Caki2 (cell line): Measurements from ENCODE around the gene MANBA. TPM values are rescaled to one million over a fixed set of nuclear protein-coding genes. Genes with fewer than 3 reads are reported as not detected.
"Not testable (repeated sequence)": the region's sequence is repeated elsewhere in the genome, so short reads cannot be mapped to it uniquely, and the experiment has no call there.

Source experiments
- DNase-seq: peaks from one replicate; pipeline ENCODE4 v3.0.0-alpha.2; 2015; ENCODE audit warnings: low read depth
- in situ Hi-C: cut with HindIII; loops from 2 replicates; pipeline ENCODE4 v1.10.0; 2016; ENCODE audit warnings: low sequenced_read_pairs, low pct_unique_long_range_greater_than_20kb, mixed read lengths
- total RNA-seq: library from RNA; depleted of rRNA; stranded (reverse); fragments of >200 nt; shearing (Covaris generic); gene quantifications from 2 replicates; pipeline ENCODE4 v1.2.3, GENCODE V29; 2014; ENCODE audit warnings: low replicate concordance

MANBA gene
- total RNA-seq, 1 experiment from 2014 or later, result 17.8 TPM

GRCh38 chr4:102733084-102733483, 27.7 kb downstream of the MANBA start:
- DNase-seq, result no peak
- in situ Hi-C loops, result no loop called here

GRCh38 chr4:102732678-102733077, 28.1 kb downstream of the MANBA start:
- in situ Hi-C loops, result no loop called here
- DNase-seq, result no peak

GRCh38 chr4:102730968-102731533, 29.7 kb downstream of the MANBA start:
- in situ Hi-C loops, result no loop called here
- DNase-seq, result no peak

GRCh38 chr4:102729486-102729885, 31.3 kb downstream of the MANBA start:
- DNase-seq, in situ Hi-C loops: not testable (repeated sequence)

- DNase-seq, result not testable (repeated sequence)
Measured at GRCh38 chr4:102726919-102727318, 33.8 kb downstream of the MANBA start.

GRCh38 chr4:102726068-102726467, 34.7 kb downstream of the MANBA start:
- DNase-seq, result no peak
- in situ Hi-C loops, result no loop called here

More at GRCh38 chr4:102726919-102727318, 33.8 kb downstream of the MANBA start:
- in situ Hi-C loops, result not testable (repeated sequence)

- no peak for DNase-seq
- in situ Hi-C loops, result no loop called here
Measured at GRCh38 chr4:102725229-102725628, 35.5 kb downstream of the MANBA start.

GRCh38 chr4:102723511-102723910, 37.3 kb downstream of the MANBA start:
- no peak for DNase-seq
- in situ Hi-C loops, result no loop called here

- DNase-seq, result no peak
- in situ Hi-C loops, result no loop called here
Measured at GRCh38 chr4:102722740-102723139, 38.0 kb downstream of the MANBA start.

- DNase-seq, in situ Hi-C loops: not testable (repeated sequence)
Measured at GRCh38 chr4:102718833-102719575, 41.8 kb downstream of the MANBA start.

GRCh38 chr4:102717448-102718092, 43.2 kb downstream of the MANBA start:
- in situ Hi-C loops, result no loop called here
- DNase-seq, result peak; percentile 83

GRCh38 chr4:102715057-102715456, 45.7 kb downstream of the MANBA start:
- no peak for DNase-seq
- in situ Hi-C loops, result no loop called here

- in situ Hi-C loops, result not testable (repeated sequence)
Measured at GRCh38 chr4:102713774-102714173, 47.0 kb downstream of the MANBA start.

GRCh38 chr4:102713096-102713495, 47.7 kb downstream of the MANBA start:
- peak; percentile 28 for DNase-seq

More at GRCh38 chr4:102713774-102714173, 47.0 kb downstream of the MANBA start:
- DNase-seq, result not testable (repeated sequence)

GRCh38 chr4:102710986-102711385, 49.8 kb downstream of the MANBA start:
- in situ Hi-C loops, result no loop called here
- DNase-seq, result no peak

More at GRCh38 chr4:102713096-102713495, 47.7 kb downstream of the MANBA start:
- in situ Hi-C loops, result no loop called here

GRCh38 chr4:102709060-102709459, 51.7 kb downstream of the MANBA start:
- DNase-seq, in situ Hi-C loops: not testable (repeated sequence)

- in situ Hi-C loops, result no loop called here
- DNase-seq, result no peak
Measured at GRCh38 chr4:102707150-102707549, 53.6 kb downstream of the MANBA start.

- no peak for DNase-seq
- in situ Hi-C loops, result no loop called here
Measured at GRCh38 chr4:102705391-102705935, 55.3 kb downstream of the MANBA start.

GRCh38 chr4:102696758-102697157, 64.0 kb downstream of the MANBA start:
- in situ Hi-C loops, result no loop called here
- no peak for DNase-seq
